ENCODE results near the gene ALKBH8.
"Not testable (repeated sequence)": the region's sequence is repeated elsewhere in the genome, so short reads cannot be mapped to it uniquely, and the experiment has no call there.

ALKBH8 gene

GRCh38 chr11:107478922-107479321, 86.6 kb downstream of the ALKBH8 start:
- Histone ChIP-seq H3K4me3 (ENCODE audit: insufficient read length, low read depth) (no peak overlapping the region), H3K36me3 (ENCODE audit: insufficient read depth, insufficient read length, low read length) (no peaks in the 10 kb centered on the region), H3K9ac (ENCODE audit: insufficient read length, low read depth) (no peak overlapping the region), H3K9me3 (ENCODE audit: insufficient read depth, low read length) (no peaks in the 10 kb centered on the region), H3K27me3 (ENCODE audit: insufficient read depth, insufficient read length) (no peaks in the 10 kb centered on the region), H3K4me1 (ENCODE audit: insufficient read depth, insufficient read length) (no peaks in the 10 kb centered on the region)
- no peak for DNase-seq (ENCODE audit: low read depth, low spot score)
- TF ChIP-seq SUZ12 (IDR thresholded peaks at IDR 0.05; ENCODE audit: extremely low read depth, insufficient read depth, insufficient read length), result no peak
- no peak for TF ChIP-seq YY1 (IDR thresholded peaks at IDR 0.05; ENCODE audit: insufficient read depth, insufficient read length)
- TF ChIP-seq ZNF274 (IDR thresholded peaks at IDR 0.05; ENCODE audit: low read depth, low read length), result no peak

- no peaks in the 10 kb centered on the region for H3K27me3 ChIP-seq (ENCODE audit: insufficient read depth, insufficient read length)
- no peak overlapping the region for H3K4me3 ChIP-seq (ENCODE audit: insufficient read length, low read depth)
- H3K9me3 ChIP-seq (ENCODE audit: insufficient read depth, low read length), result no peaks in the 10 kb centered on the region
- H3K9ac ChIP-seq (ENCODE audit: insufficient read length, low read depth), result no peak overlapping the region
- TF ChIP-seq ZNF274 (IDR thresholded peaks at IDR 0.05; ENCODE audit: low read depth, low read length) (no peak), SUZ12 (IDR thresholded peaks at IDR 0.05; ENCODE audit: extremely low read depth, insufficient read depth, insufficient read length) (no peak), YY1 (IDR thresholded peaks at IDR 0.05; ENCODE audit: insufficient read depth, insufficient read length) (no peak)
- no peaks in the 10 kb centered on the region for H3K36me3 ChIP-seq (ENCODE audit: insufficient read depth, insufficient read length, low read length)
- DNase-seq (ENCODE audit: low read depth, low spot score), result no peak
- no peaks in the 10 kb centered on the region for H3K4me1 ChIP-seq (ENCODE audit: insufficient read depth, insufficient read length)
These were observed 87.7 kb downstream of the ALKBH8 start for GRCh38 chr11:107477820-107478219.

DNA sequence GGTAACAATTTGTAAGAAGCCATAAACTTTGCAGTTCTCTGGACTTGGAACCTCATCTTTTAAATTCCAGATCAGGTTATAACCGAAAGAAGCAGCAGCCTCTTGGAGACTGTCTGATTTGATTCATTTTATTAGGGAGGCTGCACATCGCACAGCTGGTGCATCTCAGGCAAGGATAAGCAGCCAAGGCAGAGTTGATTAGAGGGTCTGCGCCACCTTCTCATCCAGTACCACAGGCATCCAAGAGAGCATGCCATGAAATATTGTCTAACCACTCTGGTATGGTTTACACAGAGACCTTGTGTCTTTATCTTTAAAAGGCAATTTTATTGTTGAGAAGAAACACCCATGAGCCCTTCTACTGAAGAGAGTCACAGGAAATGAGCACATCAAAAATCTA, 91.7 kb downstream of the ALKBH8 start:
- H3K36me3 ChIP-seq (ENCODE audit: insufficient read depth, insufficient read length, low read length), result no peaks in the 10 kb centered on the region
- DNase-seq (ENCODE audit: low read depth, low spot score), result no peak
- no peak overlapping the region for H3K9ac ChIP-seq (ENCODE audit: insufficient read length, low read depth)
- no peaks in the 10 kb centered on the region for H3K9me3 ChIP-seq (ENCODE audit: insufficient read depth, low read length)
- no peaks in the 10 kb centered on the region for H3K4me1 ChIP-seq (ENCODE audit: insufficient read depth, insufficient read length)
- H3K4me3 ChIP-seq (ENCODE audit: insufficient read length, low read depth), result no peak overlapping the region
- H3K27me3 ChIP-seq (ENCODE audit: insufficient read depth, insufficient read length), result no peaks in the 10 kb centered on the region
- TF ChIP-seq SUZ12 (IDR thresholded peaks at IDR 0.05; ENCODE audit: extremely low read depth, insufficient read depth, insufficient read length), result no peak
- no peak for TF ChIP-seq ZNF274 (IDR thresholded peaks at IDR 0.05; ENCODE audit: low read depth, low read length)
- no peak for TF ChIP-seq YY1 (IDR thresholded peaks at IDR 0.05; ENCODE audit: insufficient read depth, insufficient read length)

GRCh38 chr11:107472966-107473365, 92.6 kb downstream of the ALKBH8 start:
- TF ChIP-seq YY1 (IDR thresholded peaks at IDR 0.05; ENCODE audit: insufficient read depth, insufficient read length), result no peak
- no peak for TF ChIP-seq ZNF274 (IDR thresholded peaks at IDR 0.05; ENCODE audit: low read depth, low read length)
- TF ChIP-seq SUZ12 (IDR thresholded peaks at IDR 0.05; ENCODE audit: extremely low read depth, insufficient read depth, insufficient read length), result no peak
- H3K36me3 ChIP-seq (ENCODE audit: insufficient read depth, insufficient read length, low read length), result no peaks in the 10 kb centered on the region
- H3K27me3 ChIP-seq (ENCODE audit: insufficient read depth, insufficient read length), result no peaks in the 10 kb centered on the region
- H3K4me3 ChIP-seq (ENCODE audit: insufficient read length, low read depth), result no peak overlapping the region
- no peaks in the 10 kb centered on the region for H3K4me1 ChIP-seq (ENCODE audit: insufficient read depth, insufficient read length)
- no peak for DNase-seq (ENCODE audit: low read depth, low spot score)
- H3K9me3 ChIP-seq (ENCODE audit: insufficient read depth, low read length), result no peaks in the 10 kb centered on the region
- H3K9ac ChIP-seq (ENCODE audit: insufficient read length, low read depth), result no peak overlapping the region

- H3K4me3 ChIP-seq (ENCODE audit: insufficient read length, low read depth), result no peak overlapping the region
- H3K9me3 ChIP-seq (ENCODE audit: insufficient read depth, low read length), result no peaks in the 10 kb centered on the region
- DNase-seq (ENCODE audit: low read depth, low spot score), result no peak
- H3K36me3 ChIP-seq (ENCODE audit: insufficient read depth, insufficient read length, low read length), result no peaks in the 10 kb centered on the region
- no peaks in the 10 kb centered on the region for H3K27me3 ChIP-seq (ENCODE audit: insufficient read depth, insufficient read length)
- TF ChIP-seq ZNF274 (IDR thresholded peaks at IDR 0.05; ENCODE audit: low read depth, low read length), result no peak
- no peak for TF ChIP-seq SUZ12 (IDR thresholded peaks at IDR 0.05; ENCODE audit: extremely low read depth, insufficient read depth, insufficient read length)
- no peak for TF ChIP-seq YY1 (IDR thresholded peaks at IDR 0.05; ENCODE audit: insufficient read depth, insufficient read length)
- no peak overlapping the region for H3K9ac ChIP-seq (ENCODE audit: insufficient read length, low read depth)
- no peaks in the 10 kb centered on the region for H3K4me1 ChIP-seq (ENCODE audit: insufficient read depth, insufficient read length)
These were observed 96.9 kb downstream of the ALKBH8 start for GRCh38 chr11:107468596-107468995.

DNA sequence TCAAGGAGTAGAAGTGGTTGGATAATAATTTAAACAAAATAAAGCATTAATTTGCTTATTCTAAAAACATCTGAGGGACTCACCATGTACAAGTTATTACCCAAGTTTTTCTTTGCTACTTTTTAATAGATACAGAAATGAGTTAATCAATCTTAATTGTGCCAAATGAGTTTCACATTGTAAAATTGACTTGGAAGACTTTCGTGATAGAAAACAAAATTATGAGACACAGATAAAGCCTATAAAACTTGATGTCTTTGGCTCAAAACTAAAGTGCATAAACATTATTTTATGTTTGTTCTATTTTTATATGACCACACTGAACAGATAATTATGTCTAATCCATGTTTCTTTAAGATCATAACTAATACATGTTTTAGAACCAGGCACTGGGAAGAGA, 97.8 kb downstream of the ALKBH8 start:
- no peaks in the 10 kb centered on the region for H3K27me3 ChIP-seq (ENCODE audit: insufficient read depth, insufficient read length)
- no peaks in the 10 kb centered on the region for H3K9me3 ChIP-seq (ENCODE audit: insufficient read depth, low read length)
- no peak overlapping the region for H3K4me3 ChIP-seq (ENCODE audit: insufficient read length, low read depth)
- DNase-seq (ENCODE audit: low read depth, low spot score), result no peak
- H3K36me3 ChIP-seq (ENCODE audit: insufficient read depth, insufficient read length, low read length), result no peaks in the 10 kb centered on the region
- H3K4me1 ChIP-seq (ENCODE audit: insufficient read depth, insufficient read length), result no peaks in the 10 kb centered on the region
- no peak overlapping the region for H3K9ac ChIP-seq (ENCODE audit: insufficient read length, low read depth)
- TF ChIP-seq YY1 (IDR thresholded peaks at IDR 0.05; ENCODE audit: insufficient read depth, insufficient read length), result no peak
- TF ChIP-seq ZNF274 (IDR thresholded peaks at IDR 0.05; ENCODE audit: low read depth, low read length), result no peak
- no peak for TF ChIP-seq SUZ12 (IDR thresholded peaks at IDR 0.05; ENCODE audit: extremely low read depth, insufficient read depth, insufficient read length)

- H3K9me3 ChIP-seq (ENCODE audit: insufficient read depth, low read length); H3K36me3 ChIP-seq (ENCODE audit: insufficient read depth, insufficient read length, low read length); H3K27me3 ChIP-seq (ENCODE audit: insufficient read depth, insufficient read length); H3K4me3 ChIP-seq (ENCODE audit: insufficient read length, low read depth); H3K9ac ChIP-seq (ENCODE audit: insufficient read length, low read depth); H3K4me1 ChIP-seq (ENCODE audit: insufficient read depth, insufficient read length); DNase-seq (ENCODE audit: low read depth, low spot score): not testable (repeated sequence)
These were observed 99.2 kb downstream of the ALKBH8 start for GRCh38 chr11:107466275-107466866.
